VCaP (cell line): ENCODE data around the gene RIT2.

Experiments
- H3K27ac ChIP-seq: fragments of 450-650 bp; 2 replicates; pipeline ENCODE4 v1.5.1; 2017
- TF ChIP-seq, protein P1 (sequence below): fragments of 450-650 bp; conservative IDR thresholded peaks from 2 replicates; pipeline ENCODE4 v1.5.1; 2017; ENCODE audit warnings: mild to moderate bottlenecking, moderate library complexity

Gene RIT2

DNA sequence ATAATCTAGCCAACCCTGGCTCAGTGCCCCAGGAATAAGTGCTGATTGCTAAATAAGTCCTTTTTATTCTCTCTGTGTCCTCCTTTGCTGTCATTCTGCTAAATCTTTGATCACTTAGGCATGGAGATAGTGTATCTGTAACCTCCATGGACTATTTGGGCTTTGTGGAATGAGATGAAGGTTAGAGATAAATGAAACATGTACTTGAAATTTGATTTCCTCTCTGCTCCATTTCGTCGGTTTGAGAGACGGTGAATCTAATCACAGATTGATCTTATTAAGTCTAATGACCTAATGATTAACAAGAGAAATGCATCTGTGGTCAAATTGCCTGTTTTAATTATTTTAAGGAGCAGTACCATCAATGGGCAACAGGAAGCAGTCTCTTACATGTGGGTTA lies 159.2 kb downstream of the RIT2 start:
- TF ChIP-seq, protein P1, sequence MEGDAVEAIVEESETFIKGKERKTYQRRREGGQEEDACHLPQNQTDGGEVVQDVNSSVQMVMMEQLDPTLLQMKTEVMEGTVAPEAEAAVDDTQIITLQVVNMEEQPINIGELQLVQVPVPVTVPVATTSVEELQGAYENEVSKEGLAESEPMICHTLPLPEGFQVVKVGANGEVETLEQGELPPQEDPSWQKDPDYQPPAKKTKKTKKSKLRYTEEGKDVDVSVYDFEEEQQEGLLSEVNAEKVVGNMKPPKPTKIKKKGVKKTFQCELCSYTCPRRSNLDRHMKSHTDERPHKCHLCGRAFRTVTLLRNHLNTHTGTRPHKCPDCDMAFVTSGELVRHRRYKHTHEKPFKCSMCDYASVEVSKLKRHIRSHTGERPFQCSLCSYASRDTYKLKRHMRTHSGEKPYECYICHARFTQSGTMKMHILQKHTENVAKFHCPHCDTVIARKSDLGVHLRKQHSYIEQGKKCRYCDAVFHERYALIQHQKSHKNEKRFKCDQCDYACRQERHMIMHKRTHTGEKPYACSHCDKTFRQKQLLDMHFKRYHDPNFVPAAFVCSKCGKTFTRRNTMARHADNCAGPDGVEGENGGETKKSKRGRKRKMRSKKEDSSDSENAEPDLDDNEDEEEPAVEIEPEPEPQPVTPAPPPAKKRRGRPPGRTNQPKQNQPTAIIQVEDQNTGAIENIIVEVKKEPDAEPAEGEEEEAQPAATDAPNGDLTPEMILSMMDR = no peak
- H3K27ac ChIP-seq = no peak overlapping the region

DNA sequence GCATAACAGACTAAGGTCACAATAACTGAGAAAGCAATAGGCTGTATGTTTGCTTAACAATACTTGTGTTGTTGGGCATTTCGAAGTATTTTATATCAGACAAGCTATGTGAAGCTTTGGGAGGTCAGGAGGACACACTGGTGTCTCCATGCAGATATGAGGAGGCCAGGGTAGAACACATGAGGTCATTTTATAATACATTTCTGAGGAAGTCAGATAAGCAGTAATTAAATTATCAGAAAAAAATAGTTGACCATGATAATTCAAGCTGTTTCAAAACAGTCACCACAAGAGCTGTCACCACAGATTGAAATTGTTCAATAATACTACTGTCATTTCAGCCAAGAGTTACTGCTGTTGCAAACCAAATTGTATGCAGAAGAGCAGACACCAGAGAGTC lies 160.6 kb downstream of the RIT2 start:
- TF ChIP-seq, protein P1 = no peak
- H3K27ac ChIP-seq = no peak overlapping the region

DNA sequence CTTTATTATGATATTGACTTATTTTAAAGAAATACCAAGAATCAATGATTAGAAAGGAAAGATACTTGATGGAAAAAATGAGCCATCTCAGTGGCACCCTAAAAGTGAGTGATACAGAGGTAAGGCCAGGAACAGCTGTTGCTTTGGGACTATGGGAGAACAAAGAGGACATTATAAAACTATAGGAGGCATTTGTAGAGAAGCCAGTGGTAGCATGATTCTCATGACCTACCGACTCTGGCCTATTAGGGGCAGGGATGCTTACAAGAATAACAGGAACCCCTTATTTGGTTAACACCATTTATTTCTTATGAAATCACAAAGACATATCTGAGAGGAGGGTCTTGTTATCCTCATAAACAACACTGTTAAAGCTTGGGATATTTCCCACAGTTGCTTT lies 162.2 kb downstream of the RIT2 start:
- TF ChIP-seq, protein P1 = no peak
- no peak overlapping the region for H3K27ac ChIP-seq

DNA sequence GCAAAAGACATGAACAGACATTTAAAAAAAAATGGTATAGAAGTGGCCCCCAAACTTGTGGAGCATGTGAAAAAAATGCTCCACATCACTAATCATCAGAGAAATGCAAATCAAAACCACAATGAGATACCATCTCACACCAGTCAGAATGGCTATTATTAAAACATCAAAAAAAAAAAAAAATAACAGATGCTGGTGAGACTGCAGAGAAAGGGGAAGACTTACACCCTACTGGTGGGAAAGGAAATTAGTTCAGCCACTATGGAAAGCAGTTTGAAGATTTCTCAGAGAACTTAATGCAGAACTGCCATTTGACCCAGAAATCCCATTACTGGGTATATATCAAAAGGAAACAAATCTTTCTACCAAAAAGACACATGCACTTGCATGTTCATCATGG lies 164.8 kb downstream of the RIT2 start:
- TF ChIP-seq, protein P1 = no peak
- H3K27ac ChIP-seq = no peak overlapping the region

- no peak overlapping the region for H3K27ac ChIP-seq
- TF ChIP-seq, protein P1 = no peak
Observed at GRCh38 chr18:42948831-42949230, 166.7 kb downstream of the RIT2 start.

DNA sequence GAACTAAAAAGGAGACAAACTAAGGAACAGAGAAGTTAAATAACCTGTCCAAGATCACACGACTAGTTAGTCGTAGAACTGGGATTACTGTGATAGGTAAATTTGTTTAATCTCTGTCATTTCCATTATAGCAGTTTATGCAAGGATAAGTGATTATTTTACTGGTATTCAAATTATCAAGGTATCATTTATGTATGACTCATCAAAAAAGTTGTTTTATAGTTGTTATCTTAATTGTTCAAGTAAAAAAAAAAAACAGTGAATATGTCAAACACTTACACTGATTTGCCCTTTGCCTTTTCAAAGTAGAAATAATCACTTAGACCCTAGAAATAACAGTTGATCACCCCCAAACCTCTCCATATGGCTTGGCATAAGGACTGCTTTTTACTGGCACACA lies 173.6 kb downstream of the RIT2 start:
- TF ChIP-seq, protein P1 = no peak
- H3K27ac ChIP-seq = no peak overlapping the region

GRCh38 chr18:42941021-42941420 lies 174.5 kb downstream of the RIT2 start:
- TF ChIP-seq, protein P1 = no peak
- no peak overlapping the region for H3K27ac ChIP-seq

- TF ChIP-seq, protein P1 = no peak
- no peak overlapping the region for H3K27ac ChIP-seq
Observed at GRCh38 chr18:42937436-42937835, 178.0 kb downstream of the RIT2 start.
